Left renal pelvis (tissue), 4 donors: Measurements from ENCODE around the gene NALCN. TPM values are rescaled to one million over a fixed set of nuclear protein-coding genes. Genes with fewer than 3 reads are reported as not detected.

Source experiments
- DNase-seq, 4 donors: peaks; one replicate each; pipeline ENCODE4 v3.0.0-alpha.2; 2013; ENCODE audit warnings: low read depth in 4 of 4, low spot score in 3 of 4
- polyA plus RNA-seq, 4 donors: library from polyadenylated mRNA; unstranded; fragments of 120-200 nt; gene quantifications; one replicate each; pipeline ENCODE4 v1.2.1, GENCODE V29; 2013; ENCODE audit not compliant: insufficient read length in 4 of 4

NALCN gene
- polyA plus RNA-seq, 4 donors = 1.2 to 2.2 (median 1.5) TPM

DNA sequence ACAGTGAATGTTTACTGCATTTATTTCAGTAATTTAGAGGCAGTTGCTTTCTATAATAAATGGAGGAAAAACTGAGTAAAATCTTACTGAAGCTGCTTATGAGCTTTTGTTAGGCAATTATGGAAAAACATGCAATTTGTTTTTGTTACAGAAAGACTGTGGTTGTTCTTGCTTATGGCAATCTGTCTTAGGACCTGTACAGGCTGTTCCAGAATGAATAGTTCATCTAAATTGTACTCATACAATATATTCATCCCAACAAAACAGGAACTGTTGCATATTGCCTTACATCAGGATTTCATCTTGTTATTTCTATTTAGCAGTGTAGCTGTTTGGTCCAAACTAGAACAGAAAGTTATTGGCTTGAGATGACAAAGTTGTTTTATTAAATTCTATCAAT is 199.2 kb downstream of the NALCN start:
- DNase-seq = no peak

DNA sequence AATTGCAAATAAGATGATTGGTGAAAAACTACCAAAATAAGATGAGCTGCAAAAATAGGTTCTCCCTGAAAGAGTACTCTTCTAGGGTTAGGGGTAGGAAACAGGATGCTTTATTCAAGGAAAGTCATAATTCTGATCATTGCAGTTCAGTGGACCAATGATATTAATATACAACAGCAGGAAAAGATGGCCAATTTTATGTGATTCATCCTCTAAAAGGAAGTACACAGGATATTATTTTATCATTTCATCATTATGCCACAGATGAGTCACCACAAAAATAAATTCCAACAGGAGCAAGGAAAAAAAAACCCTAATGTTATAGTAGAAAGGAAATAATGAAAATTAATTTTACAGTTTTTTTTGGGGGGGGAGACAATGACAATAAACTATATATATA is 205.0 kb downstream of the NALCN start:
- no peak for DNase-seq

DNA sequence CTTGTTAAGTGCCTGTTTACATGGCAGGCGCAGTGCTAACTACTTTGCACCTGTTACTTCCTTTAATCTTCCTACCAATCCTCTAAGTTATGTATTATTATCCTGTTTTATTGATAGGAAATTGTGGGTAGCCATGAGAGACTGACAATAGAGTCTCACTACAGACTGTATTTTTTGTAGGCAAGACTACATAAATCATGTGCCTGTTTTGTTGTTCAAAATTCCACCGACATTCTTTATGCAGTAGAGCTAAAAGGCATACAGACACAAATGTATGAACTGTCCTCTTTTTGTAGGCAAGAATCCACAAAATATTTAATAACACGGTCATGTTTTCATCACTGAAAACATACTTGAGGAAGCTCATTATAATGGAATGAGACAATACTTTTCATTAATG is 205.5 kb downstream of the NALCN start:
- DNase-seq = no peak

DNA sequence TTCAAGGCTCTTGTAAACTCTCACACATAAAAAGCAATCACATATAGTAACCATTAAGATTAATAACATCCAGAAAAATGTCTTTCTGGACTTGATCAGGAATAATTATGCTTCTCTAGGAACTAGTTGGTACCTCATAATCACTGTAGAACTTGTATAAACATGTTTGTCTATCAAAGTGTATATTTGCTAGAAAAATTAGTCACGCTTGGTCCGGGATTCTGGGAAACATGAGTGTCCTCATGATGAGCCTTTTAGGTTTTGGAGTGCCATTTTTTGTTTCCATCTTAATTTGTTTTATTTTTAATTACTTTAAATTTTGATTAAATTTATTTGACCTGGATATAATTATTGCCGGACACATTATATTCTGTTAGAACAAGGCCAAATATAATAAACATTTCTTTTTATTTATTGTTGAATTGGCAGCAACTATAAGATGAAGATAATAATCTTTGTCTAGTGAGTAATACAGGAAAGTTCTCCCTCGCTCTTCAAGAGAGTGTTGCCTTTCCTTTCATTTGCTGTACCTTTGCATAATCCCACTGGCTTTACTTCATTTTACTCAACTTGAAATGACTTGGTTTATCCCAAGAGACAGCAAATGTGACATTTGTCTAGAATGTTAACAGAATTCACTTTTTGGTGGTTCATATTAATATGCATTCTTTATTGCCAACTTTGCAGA is 207.0 kb downstream of the NALCN start:
- DNase-seq = no peak

DNA sequence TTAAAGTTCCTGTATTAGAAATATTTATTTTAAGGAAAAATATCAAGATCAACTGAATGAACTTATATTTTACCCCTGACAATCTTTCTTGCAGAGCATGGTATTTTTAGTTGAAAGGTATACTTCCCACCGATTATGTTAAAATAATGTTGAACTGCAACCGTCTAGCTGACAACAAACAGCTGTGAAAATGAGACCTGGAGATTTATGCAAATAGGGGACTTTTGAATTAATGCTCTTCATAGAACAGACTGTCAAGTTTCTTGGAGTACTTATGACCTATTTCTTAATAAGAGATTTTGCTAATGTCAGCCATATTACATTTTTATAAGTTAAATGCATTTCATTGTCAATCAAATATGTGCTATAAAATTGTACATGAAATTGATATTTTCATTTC is 210.9 kb downstream of the NALCN start:
- no peak for DNase-seq

DNA sequence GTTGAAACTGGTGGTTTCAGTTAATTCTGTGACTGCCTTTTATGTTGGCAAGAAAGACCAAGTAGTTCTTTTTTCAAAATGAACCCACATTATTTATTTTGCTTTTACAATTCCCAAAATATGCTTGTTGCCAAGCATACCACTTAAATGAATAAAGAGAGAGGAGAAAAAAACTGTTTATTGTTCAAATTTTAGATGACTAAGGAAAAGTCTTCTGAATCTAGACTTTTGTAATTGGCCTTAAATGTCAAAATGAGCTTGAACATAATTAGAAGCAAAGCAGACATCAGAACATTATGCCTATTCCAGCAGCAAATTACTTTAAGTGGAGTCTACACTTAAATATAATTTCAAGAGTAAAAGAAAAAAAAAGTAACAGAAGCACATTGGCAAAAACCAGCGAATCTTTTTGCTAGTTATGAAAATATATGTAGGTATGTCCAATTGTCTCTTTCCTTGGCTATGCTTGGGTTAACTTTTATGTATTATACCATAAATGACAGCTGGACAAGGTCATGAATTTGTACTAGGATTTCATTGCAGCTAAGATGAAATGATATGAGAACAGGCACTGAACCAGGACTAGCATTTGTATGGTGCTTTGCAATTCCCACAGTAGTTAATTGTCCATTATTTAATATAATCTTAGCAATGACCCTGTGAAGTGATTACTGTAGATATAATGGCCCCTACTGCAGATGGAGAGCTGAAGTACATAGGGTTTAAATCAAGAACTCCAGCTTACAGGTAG is 211.9 kb downstream of the NALCN start:
- no peak for DNase-seq

DNA sequence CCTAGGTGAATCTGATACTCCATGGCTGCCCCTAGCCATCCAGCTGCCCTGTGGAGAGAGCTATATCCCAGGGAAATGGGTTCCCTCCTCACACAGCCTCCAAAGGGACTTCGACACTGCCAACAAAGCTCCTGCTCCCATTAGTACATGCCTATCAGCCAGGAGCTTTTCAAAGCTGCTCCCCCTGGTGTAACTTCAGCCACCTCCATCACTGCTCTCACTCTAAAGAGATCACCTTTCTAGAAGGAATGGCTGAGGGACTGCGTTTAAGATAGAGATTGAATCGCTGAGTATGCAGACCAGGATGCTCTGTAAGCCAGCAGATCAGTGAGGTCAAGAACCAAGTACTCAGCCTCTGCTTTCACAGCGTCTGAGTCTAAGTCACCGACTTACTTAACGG is 213.7 kb downstream of the NALCN start:
- no peak for DNase-seq

DNA sequence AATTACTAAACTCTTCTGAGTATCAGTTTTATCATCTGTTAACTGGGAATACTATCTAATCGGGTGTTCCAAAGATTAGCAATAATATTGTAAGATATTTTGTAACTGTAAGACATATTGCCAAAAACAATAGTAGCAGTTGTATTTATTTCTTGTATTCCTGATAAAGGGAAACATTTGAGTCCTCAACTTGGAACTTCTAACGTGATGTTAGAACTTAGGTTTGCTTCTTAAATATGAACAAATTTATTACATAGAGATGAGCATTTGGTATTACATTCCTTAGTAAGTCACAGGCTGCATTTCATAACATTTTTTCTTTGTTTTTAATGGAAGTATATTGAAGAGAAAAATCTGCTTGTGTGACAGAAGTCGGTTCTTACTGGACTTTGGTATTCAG is 225.3 kb downstream of the NALCN start:
- DNase-seq = no peak

DNA sequence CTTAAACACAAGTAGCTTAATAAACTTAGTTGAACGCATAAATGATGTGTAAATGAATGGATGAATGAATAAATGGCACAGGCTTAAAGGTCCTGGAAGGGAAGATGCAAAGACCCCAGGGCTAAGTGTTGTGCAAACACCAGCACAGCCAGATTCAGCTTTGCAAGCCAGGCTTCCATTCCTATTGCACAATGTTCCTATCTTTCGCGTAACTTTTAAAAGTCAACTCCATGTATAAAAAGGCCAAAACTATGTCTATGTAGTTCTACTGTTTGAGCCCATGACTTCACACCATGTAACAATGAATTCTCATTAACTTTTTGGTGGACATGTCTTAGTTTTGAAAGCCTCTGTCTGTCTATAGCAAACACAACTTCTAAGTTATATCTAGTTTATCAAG is 226.0 kb downstream of the NALCN start:
- no peak for DNase-seq

DNA sequence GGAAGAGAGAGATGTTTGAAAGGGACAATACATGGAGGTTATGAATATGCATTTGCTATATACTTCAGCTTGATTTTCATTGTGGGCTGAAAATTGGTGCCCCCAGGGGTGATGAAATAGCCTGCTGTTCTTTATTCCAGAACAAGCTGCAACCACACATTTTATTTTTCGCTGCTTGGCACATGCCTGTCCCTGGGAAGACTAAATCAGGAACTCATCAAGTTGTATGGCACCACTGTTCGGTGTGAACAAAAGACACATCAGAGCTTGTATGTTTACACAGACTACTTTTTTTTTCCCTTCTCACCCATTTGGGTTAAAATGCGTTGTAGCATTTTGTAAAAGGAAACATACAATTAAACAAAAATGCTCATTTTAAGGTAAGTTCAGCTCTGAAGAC is 230.7 kb downstream of the NALCN start:
- DNase-seq = no peak

DNA sequence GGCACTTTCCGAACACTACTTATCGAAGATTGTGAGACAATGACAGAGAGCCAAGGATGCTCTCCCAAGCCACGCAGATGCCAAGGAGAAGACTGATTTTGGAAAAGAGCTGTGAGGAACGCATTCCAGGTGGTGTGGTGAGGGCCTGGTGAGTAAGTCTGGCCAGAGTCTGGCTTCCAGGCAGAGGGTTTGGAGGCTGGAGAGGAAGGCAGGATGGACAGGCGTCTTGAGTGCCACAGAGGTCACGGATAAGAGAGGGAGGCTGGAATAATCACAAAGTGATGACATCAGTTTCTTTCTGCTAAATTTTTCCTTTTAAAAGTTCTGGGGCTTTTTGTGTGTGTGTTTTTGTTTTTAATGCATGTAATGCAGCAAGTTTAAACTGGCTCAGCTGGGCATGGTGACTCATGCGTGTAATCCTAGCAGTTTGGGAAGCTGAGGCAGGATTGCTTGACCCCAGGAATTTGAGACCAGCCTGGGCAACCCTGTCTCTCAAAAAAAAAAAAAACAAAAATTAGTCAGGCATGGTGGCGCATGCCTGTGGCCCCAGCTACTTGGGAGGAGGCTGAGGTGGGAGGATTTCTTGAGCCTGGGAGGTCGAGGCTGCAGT is 235.1 kb downstream of the NALCN start:
- DNase-seq = no peak

DNA sequence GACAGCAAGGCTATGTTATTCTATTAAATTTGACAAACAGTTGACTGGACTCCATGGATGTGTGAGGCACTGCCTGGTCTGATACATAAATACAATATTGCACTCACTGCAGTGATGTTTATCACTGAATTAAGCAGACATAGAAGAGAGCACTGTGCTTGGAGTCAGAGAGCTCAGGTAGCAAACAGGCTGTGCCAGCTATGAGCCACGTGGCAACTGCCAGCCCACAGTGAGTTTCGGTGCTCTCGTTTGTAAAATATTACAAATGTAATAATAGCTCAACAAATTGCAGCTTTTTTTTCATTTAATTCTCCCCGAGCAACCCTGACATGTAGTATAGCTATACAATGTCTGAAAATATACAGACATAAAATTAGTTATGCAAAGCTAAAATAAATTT is 237.3 kb downstream of the NALCN start:
- no peak for DNase-seq

DNA sequence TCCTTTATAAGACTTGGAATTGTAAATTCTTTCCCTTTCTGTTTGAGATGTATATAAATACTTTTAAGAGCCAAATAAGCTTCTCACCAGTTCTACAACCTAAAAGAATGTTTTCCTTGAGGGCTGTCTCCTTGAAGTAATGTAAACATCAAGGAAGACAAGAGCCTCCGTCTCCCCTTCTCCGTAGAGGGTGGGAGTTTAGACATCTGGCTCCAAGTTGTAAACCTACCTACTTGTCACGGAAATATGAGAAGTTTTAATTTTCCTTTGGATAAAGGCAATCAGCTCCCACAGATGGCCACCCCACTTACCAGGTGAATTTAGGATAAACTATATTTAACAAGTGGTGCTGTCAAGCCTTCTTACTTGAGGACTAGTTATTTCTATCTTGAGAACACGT is 237.9 kb downstream of the NALCN start:
- peak in 2 of 4 donors; percentile 14 to 17 for DNase-seq

DNA sequence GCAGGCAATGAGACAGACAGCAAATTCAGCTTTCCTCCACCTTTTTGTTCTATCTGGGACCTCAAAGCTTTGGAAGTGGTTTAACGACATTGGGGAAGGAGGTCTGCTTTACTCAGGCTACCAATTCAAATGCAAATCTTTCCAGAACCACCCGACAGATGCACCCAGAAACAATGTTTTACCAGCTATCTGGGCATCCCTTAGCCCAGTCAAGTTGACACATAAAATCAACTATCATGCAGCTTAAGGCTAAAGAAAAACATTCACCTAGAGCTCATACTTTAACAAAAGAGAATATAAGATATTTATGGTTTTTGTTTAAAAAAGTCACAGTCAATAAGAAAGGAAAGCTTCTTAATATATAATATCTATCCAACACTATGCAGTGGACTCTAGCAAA is 246.0 kb downstream of the NALCN start:
- DNase-seq = no peak

DNA sequence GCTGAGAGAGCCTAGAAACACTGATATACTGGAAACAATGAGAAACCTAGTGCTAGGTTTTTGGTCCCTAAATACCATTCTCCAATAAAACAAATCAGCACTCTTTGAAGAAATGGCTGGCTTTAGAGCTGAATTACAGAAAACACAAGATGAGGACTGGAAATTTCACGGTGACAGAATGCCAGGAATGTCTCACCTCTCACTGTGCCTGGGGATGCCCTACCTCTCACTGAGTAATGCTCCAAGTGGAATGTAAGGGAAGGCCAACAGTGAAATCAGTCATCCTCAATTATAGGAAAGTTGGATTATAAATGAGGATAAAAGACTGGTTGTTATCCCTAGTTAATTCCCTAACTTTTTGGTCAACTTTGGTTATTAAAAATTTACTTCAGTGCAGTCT is 259.0 kb downstream of the NALCN start:
- no peak for DNase-seq

DNA sequence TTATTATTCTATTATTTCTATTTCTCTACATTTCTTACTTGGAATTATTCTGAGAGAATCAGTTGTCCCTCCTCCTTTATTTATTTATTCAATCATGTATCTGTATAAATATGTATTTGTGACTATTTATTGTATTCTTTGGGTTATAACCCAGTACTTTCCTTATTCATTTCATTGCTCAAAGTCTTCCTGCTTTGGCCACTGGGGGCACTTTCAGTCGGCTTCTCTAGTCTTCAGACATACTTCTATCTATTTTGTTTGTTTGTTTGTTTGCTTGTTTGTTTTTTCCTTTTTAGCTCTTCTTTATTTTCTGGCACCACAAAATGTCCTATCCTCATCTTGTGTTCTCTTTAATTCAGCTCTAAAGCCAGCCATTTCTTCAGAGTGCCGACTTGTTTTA is 260.4 kb downstream of the NALCN start:
- no peak for DNase-seq

DNA sequence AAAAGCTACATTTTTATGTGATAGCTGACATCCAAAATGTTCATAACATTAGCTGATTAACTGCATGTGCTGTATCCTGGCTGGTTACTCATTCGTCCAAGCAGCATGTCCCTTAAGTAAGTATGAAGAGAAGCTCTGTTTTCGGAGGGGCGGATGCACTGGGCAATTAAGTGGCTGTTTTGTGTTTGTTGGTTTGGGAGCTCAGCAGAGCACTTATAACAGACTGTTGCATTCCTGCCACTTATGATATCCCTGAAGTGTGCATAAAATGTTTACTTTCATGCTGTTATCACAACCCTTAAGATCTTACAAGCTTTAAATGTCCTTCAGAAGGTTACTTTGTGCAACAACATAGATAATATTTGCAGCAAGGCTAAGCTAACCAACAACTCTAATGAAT is 264.1 kb downstream of the NALCN start:
- DNase-seq = no peak

DNA sequence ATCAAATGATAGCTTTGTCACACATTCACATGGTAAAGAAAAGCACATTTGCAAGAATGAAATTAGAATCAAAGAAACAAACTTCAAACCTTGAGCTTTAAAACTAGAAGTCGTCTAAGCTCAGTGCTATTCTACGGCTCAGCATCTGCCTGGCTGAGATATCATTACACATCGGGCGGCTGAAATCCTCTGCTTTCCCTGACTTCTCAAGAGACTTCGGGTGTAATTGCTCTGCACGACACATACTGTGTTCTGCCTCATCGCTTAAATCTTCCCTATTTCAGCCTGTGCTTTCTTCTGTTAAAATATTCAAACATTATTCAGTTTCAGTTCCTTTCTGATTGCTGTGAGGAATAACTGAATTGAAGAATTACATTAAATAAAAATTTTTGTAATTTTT is 265.3 kb downstream of the NALCN start:
- DNase-seq = no peak

DNA sequence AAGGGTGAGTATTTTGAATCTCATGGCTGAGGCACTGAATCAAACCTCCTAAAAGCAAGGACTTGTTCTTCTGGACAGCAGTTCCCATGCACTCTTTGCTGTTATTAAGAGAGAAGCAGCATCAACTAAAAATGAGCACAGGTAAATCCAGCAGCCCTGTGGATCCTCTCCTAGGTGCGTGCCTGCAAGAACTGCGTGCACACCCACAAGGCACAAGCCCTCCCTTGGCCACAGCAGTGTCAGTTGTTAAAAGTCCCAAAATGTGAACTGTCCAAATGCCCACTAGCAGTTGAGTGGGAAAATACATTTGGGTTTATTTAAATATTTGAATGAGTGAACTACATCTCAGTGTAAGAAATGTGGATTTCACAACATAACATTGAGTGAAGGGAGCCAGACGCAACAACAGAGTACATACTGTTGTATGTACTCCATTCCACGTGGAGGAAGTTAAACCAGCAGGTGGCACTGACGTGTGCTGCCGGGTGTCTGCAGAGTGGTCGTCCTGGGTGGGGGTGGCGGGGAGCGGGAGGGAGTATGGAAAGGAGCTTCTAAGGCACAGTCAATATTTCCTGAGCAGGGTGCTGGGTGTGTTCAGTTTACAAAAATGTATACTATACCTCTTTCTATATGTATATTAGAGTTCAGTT is 266.4 kb downstream of the NALCN start:
- no peak for DNase-seq

DNA sequence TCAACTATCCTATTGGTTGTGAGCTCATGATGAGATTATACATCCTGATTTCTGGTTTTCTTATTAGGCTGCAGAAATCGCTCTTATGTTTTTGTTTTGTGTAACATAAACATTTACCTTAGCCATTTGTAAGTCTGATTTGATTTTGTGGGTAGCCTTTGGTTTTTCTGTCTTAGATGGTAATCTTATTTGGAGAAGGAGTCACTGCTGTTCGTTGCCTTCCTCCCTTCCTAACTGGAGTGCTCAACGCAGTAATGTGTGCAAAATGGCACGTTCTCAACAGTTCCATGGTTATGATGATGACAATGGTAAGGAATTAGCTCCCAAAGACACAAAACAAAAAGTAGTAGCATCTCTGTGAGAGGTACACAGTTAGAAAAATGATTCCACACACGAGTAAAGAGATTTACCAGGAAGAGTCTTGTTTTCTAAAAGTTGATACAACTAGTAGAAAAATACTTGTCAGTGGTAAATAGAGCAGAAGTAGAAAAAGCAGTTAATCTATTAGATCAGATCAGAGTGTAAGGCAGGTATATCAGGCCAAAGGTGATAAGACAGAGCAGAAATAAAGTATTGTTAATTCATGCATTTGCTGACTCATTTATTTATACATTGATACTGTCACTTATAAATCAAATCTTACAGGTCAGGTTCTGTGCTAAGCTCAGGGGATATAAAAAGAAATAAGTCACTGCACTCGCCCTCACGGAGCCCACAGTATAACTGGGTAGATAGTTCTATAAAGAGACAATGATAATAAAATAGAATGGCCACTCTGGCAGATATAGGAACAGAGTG is 270.0 kb downstream of the NALCN start:
- DNase-seq = no peak
